Choroid plexus epithelial cell (primary cell): Measurements from ENCODE around the gene ALK.

Experiments
- DNase-seq: peaks from one replicate; pipeline ENCODE4 v3.0.0-alpha.2; 2010; ENCODE audit warnings: low read depth
- H3K4me3 ChIP-seq: 2 replicates; pipeline ENCODE4 v1.5.1; 2011; ENCODE audit warnings: low read depth, mild to moderate bottlenecking, control low read depth, low read length, moderate library complexity
- TF ChIP-seq, protein P1 (sequence below): conservative IDR thresholded peaks from 2 replicates; pipeline ENCODE4 v1.5.1; 2011; ENCODE audit warnings: low read depth, mild to moderate bottlenecking, control low read depth, inconsistent platforms, low read length, moderate library complexity

ALK gene

DNA sequence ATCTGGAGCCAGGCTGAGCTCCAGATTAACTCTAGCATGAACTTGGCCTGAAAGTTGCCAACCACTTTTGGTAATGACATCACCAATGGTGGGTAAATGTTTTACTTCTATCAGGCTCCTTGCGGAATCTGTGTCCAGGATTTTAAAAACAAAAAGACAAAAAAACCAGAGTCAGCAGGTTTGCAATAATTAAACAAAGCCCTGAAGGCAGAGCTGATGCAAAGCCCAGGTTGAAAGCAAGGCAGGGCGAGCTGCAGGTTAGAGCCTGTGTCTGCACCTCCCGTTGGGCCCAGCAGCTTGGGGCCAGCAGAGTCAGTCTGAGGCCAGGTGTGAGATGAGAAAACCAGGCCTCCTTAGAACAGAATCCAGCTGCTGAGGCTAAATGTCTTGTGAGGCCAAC is 29.1 kb upstream of the ALK start:
- no peak overlapping the region for H3K4me3 ChIP-seq
- TF ChIP-seq, protein P1, sequence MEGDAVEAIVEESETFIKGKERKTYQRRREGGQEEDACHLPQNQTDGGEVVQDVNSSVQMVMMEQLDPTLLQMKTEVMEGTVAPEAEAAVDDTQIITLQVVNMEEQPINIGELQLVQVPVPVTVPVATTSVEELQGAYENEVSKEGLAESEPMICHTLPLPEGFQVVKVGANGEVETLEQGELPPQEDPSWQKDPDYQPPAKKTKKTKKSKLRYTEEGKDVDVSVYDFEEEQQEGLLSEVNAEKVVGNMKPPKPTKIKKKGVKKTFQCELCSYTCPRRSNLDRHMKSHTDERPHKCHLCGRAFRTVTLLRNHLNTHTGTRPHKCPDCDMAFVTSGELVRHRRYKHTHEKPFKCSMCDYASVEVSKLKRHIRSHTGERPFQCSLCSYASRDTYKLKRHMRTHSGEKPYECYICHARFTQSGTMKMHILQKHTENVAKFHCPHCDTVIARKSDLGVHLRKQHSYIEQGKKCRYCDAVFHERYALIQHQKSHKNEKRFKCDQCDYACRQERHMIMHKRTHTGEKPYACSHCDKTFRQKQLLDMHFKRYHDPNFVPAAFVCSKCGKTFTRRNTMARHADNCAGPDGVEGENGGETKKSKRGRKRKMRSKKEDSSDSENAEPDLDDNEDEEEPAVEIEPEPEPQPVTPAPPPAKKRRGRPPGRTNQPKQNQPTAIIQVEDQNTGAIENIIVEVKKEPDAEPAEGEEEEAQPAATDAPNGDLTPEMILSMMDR, result no peak
- DNase-seq, result no peak

DNA sequence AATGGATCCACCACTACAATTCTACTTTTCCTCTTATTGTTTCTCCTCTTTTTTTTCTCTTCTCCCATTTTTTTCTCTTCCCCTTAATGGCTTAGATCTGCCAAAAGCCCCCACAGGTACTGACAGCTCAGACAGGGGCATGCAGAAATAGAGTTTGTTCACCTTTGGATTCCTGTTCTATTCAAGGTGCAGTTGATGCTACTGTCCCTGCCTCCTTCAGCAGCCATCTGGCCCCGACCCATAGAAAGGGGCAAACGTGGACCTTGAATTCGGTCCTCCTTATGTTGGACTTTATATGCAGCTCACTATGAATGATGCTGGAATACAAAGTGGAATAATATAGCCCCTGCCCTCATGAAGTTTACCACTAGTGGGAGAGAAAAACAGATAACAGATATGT is 27.7 kb upstream of the ALK start:
- TF ChIP-seq, protein P1, result no peak

DNA sequence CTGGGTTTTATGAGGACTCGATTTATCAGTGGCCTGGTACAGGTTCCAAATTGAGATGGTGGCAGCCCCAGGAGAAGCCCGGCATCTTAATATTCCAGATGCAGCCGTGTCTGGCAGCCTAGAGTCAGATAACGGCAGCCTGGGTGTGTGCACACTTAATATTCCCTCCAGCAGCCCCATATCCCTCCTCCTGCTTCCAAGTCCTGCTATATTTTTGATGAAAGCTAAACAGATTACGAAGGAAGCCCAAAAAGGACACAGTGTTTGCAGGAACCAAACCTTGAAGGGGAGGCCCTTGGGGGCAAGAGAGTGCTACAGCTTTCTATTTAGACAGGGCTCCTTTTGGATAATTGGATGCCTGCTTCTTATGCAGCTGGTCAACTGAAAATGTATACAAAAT is 25.1 kb upstream of the ALK start:
- H3K4me3 ChIP-seq, result no peak overlapping the region
- TF ChIP-seq, protein P1, result no peak
- no peak for DNase-seq

More for the DNA sequence above, 27.7 kb upstream of the ALK start:
- no peak overlapping the region for H3K4me3 ChIP-seq
- DNase-seq, result no peak

DNA sequence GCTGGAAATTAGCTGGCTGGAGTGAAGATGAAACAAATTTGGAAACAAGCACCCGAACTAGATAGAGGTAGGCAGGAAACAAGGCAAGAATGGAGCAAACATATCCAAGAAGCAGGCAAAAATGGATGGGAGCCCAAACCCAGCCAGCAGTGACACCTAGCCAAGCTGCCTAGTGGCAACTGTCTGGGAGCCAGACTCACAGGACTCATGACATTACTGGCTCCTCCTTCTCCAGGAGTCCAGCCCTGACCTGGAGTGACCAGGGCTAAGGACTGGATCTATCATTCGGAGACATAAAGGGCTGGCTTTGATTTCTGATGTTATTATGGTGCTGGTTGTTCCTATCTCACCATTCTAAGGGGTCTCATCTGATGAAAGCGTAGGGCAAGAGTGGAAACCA is 21.3 kb upstream of the ALK start:
- no peak overlapping the region for H3K4me3 ChIP-seq
- no peak for DNase-seq
- TF ChIP-seq, protein P1, result no peak

DNA sequence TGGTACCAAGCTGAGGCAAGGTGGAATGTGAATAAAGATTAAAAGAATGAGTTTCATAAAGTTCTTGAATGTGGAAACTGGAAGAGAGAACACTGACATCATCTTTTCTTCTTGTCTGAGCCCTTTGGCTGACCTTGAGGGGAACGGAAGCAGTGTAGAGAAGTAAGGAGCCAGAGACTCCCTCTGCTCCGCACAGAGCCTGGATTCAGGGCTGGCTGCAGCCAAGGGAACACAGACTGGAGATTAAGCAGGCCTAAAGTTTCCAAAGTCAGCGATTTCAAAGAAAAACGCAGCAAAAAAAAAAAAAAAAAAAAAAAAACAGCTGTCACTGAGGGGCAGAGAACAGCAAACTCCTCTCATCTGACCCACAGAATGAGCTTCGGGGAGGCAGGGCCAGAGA is 19.3 kb upstream of the ALK start:
- no peak overlapping the region for H3K4me3 ChIP-seq
- TF ChIP-seq, protein P1, result no peak
- peak; percentile 22 for DNase-seq

DNA sequence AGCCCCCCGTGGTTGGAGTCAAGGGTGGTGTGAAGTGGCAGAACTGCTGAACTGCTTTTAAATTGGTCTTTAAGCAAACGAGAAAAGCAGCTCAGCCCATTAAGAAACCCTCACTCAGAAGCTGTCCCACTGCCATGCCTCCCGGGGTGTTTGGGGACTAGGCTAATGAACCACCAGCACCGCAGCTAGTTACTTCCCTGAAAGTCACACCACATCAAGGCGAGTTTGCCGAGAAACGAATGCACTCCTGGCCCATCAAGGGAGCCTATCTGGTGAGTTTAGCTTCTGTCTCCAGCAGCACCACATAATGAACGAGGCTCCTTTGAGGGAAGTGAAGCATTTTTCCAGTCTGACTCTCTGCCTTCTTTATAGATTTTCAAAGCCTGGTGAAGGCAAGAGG is 14.6 kb upstream of the ALK start:
- no peak overlapping the region for H3K4me3 ChIP-seq
- no peak for DNase-seq
- TF ChIP-seq, protein P1, result no peak

DNA sequence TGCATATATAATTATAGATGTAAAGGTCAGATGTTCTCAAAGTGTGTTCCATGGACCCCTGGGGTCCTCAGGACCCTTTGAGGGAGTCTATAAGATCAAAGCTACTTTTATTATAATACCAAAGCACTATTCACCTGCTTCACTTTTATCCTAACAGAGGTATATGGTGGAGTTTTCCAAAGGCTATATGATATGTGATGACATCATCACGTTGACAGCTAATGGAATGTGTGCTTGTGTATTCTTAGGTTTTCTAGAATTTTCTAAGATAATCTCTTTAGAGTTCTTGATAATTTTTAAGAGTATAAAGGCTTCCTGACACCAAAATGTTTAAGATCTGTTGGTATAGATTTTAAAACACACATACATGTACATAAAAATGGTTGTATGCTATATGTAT is 10.4 kb upstream of the ALK start:
- DNase-seq, result no peak
- H3K4me3 ChIP-seq, result no peak overlapping the region
- TF ChIP-seq, protein P1, result no peak
